Astrocyte (in vitro differentiated cells and primary cell): Measurements from ENCODE around the gene TAOK2.

Experiments used
- CTCF ChIP-seq: IDR thresholded peaks from 2 replicates; pipeline ENCODE4 v1.5.1; 2011; ENCODE audit warnings: low read depth, mild to moderate bottlenecking, inconsistent platforms, low read length, moderate library complexity; ENCODE audit not compliant: insufficient read depth
- EZH2 ChIP-seq: IDR thresholded peaks from 2 replicates; pipeline ENCODE4 v1.6.1; 2012; ENCODE audit warnings: mild to moderate bottlenecking, low read length, inconsistent platforms; ENCODE audit not compliant: insufficient read depth

GRCh38 chr16:29992344-29992967 lies 18.8 kb downstream of the TAOK2 start:
- TF ChIP-seq CTCF (no peak), EZH2 (no peak)
